T-helper 1 cell treated with Interleukin-12 subunit alpha and Interleukin-12 subunit beta and Interleukin-4 antibody, amounts not matched to agents 30 ng/mL and 1 ng/mL, for 36 hours (primary cell): ENCODE results near the gene TIAM2. TPM values are rescaled to one million over a fixed set of nuclear protein-coding genes. Genes with fewer than 3 reads are reported as not detected.
"Not testable (repeated sequence)": the region's sequence is repeated elsewhere in the genome, so short reads cannot be mapped to it uniquely, and the experiment has no call there.

Experiments
- intact Hi-C: fragments of 100-400 bp; cut with micrococcal nuclease; formaldehyde crosslinking; loops from one replicate; pipeline ENCODE4 v1.15.1; 2024
- total RNA-seq: library from RNA; stranded (reverse); gene quantifications from 2 replicates; pipeline ENCODE4 v1.2.3, GENCODE V29; 2022

The TIAM2 gene
- total RNA-seq, 1 donor from 2014 or later = 7.6 TPM

DNA sequence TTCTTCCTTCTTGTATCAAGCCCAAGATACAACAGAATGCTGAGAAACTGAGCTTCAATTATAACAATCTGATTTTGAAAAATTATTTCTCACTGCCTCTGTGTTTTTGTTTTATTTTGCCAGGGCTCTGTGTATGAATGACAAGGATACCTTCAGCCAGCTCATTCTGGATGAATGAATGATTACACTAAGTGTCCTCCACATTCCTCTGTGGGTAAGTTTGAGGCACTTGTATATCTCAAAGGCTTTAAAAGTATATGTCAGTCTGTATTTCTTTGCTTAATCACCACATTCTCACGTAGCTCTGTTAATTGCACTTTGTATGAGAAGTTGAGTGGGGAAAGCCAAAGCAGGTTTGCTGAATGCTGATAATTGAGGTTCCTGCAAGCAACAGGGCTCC, 95.1 kb downstream of the TIAM2 start:
- intact Hi-C loops = no loop called here

DNA sequence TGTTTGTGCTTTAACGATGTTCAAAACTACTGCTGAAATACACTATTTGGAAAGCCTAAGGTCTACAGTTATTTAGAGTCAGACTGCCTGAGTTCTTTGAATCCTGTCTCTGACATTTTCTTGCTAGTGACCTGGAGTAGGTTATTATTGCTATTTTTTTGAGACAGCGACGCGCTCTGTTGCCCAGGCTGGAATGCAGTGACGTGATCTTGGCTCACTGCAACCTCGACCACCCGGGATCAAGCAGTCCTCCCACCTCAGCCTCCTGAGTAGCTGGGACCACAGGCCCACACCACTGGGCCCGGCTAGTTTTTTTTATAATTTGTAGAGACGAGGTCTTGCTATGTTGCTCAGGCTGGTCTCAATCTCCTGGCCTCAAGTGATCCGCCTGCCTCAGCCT, 96.6 kb downstream of the TIAM2 start:
- intact Hi-C loops = no loop called here

DNA sequence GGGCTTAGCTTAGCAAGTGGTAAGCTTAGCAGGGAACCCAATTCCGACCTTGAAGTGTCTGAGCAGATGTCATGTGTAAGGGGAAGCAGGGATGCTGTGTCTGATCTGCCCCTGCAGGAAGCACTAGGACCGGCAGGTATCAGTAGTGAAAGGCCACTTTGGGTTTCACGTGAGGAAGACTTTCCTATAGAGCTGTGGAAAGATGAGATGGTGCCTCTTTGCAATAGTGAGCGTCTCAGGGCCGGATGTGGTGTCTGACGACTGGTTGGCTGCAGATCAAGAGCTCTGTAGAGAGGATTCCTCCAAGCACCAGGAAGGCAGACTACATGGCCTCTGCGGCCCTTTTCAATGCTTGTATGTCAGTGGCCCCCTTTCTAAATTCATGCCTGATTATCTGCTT, 98.3 kb downstream of the TIAM2 start:
- intact Hi-C loops = no loop called here

DNA sequence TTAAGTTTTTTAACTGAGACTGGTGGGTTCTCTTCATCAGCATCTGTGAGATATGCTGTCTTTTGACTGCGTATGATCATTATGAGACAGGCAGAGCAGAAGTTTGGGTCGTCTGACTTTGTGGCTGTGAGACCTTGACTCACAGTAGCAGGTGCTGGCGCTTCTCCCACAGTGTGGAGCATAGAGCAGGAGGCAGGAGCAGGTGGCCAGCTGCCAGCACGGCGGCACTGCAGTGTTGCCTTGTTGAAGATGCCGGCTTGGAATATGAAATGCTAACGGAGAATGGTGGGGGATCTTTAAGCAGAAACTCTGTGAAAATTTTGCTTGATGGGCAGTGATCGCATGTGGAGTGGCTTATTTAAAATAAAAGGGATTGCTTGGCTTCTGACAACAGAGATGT, 105.0 kb downstream of the TIAM2 start:
- intact Hi-C loops = no loop called here

DNA sequence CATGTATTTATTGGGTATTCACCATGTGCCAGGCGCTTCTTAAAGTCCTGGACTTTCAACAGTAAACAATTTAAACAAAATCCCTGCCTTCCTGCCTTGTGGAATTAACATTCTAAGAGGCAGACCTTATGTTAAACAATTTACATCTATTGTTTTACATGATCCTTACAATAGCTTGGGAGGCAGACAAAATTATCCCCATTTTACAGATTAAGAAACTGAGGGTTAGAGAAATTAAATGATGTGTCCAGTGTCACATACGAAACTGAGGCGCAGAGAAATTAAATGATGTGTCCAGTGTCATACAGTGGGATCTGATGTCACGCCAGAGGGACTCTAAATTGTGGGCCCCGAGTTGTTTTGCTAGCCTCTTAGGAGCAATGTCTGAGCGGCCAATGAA, 105.5 kb downstream of the TIAM2 start:
- intact Hi-C loops = no loop called here

DNA sequence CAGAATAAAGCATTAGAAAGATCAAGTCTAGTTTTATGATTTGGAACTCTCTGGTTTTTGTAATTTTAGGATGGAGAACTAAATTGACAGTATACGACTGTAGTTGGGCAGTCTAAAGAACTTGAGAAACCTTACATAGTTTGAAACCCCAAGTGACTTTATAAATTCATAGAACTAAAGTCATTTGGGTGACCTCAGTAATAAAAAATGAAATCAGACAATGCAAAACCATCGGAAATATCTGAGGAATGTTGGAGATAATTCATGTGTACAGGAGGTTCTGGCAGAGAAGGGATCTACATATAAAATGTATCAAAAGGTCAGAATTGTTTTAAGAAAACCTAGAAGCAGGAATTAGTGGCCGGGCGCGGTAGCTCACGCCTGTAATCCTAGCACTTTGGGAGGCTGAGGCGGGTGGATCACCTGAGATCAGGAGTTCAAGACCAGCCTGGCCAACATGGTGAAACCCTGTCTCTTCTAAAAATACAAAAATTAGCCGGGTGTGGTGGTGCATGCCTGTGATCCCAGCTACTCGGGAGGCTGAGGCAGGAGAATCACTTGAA, 108.0 kb downstream of the TIAM2 start:
- intact Hi-C loops = loop anchor here (2.0 kb wide), 1 partner anchor 14 kb away; no protein-coding TSS in a partner anchor

DNA sequence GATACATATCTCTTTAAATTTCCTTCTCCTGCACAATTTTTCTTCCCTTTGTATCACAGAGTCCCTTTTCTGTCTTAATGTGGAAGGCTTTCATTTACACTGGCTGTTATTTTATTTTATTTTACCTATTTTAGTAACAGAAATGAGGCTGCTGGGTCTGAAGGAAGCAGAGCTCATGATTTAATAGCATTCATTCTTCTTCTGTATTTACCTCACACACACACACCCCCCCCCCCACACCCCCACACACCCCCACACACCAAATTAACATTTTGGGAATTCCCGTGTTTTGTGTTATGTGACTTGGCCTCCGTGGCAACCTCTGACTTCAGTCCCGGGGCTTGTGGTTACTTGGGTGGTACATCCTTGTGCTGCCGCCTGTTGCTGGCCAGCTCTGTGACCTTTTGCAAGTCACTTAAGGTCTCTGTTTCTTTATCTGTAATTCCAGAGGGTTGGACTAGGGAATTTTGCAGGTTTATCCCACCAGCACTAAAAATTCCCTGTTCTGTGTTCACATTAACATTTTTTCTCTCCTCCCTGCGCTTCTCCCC, 108.8 kb downstream of the TIAM2 start:
- intact Hi-C loops = loop anchor here (2.0 kb wide), 1 partner anchor 13 kb away; no protein-coding TSS in a partner anchor

DNA sequence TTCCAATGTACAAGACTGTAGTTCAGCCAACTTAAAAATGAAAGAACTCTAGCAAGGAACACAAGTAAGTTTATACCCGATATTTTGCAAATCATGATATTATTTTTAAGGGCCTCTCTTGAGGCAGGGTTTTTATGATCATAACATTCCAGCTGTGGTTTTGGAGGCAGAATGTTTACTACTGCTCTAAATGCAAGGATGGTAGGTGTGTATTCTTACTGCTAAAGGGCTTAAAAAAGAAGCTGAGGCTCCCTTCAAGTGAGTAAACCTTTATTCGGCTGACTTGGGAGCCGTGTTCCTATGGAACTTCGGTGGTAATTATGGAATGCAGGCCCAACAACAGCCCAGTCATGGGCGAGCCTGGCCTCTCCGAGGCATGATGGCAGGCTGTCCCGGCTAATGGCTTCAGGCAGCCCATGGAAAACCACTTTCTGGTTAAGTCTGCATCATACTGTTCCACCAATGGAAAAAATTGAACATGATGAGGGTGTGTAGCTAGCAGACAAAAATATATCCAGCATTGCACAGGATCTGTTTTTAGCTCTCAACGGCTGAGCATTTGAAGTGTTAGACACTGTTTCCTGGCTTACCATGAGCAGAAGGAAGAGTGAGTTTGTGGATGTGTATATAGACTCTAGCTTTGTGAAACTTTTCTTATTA, 111.5 kb downstream of the TIAM2 start:
- intact Hi-C loops = loop anchor here (5.0 kb wide), 1 partner anchor 66 kb away; no protein-coding TSS in a partner anchor

DNA sequence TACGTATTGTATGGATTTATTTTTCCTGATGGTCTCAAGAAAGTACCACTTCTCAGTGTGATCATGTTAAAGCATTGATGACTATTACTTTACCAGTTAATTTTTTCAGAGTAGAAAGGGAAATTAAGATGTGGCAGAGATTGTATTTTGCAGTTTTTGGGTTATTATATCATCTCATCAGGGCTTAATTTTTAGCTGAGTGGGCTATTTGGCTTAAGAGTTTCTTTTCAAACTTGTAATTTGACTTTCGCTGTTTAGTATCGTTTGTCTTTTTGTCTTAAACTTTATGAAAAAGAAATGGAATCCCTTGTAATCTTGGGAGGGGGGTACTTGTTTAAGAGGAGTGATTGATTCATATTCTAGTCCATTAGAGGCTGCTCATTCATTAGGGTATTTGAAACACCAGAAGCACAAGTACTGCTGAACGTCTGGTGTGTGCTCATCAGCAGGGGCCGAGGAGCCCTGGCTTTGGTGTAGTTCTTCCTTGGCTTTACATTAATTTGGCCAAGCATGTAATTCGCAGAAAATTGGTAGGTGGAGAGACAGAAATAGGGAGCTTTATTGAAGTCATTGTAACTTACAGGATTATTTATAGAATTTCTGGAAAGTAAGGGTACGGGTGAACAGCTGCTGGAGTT, 112.4 kb downstream of the TIAM2 start:
- intact Hi-C loops = loop anchor here (5.0 kb wide), 1 partner anchor 65 kb away; no protein-coding TSS in a partner anchor

DNA sequence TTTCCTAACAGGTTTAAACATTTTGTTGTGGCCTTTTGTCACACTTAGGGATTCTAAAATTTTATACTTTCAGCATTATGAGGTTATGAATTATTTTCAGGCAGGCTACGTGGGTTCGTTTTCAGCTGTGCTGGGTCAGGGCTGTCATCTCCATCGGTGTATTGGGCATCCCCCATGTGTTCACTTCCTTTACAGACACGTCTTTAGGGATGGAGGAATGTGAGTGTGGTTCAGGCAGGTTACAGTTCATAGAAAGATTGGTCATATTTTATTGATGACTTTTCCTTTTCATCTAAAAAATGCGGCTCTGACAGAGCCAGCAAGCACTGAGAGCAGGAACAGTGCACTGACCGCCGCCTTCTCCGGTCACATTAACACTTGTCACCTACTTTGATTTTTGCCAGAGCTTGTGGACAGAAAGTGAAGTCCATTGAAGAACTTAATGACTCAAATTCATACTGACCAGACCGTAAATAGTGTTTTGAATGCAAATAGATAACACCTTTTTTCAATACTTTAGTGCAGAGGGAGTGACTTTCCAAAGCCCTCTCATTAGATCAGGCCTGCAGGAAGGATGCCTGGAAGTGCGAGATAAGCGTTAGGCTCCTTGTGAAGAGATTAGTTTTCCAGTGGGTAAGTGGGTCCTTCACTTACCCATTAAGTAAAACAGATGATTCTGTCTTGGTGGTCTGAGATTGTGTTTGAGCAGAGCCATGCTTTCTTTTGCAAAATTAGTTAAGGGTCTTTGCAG, 113.1 kb downstream of the TIAM2 start:
- intact Hi-C loops = loop anchor here (5.0 kb wide), 1 partner anchor 64 kb away; no protein-coding TSS in a partner anchor

DNA sequence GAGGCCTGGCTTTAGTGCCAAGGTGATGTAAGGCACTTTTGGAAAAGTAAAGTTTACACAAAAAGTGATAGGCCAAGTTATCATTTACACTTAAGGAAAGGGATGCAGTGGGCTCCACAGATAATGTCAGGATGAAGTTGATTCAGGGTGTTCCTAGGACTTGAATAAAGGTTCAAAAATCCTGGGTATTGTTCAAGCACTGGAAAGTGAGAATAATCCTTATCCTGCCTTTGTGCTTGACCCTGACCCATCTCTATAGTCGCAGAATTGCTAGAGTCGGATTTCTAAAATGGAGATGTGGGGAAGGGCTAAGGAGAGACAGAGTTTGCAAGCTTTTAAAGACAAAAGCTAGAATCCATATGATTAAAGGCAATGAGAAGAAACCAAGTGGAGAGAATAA, 115.6 kb downstream of the TIAM2 start:
- intact Hi-C loops = no loop called here

DNA sequence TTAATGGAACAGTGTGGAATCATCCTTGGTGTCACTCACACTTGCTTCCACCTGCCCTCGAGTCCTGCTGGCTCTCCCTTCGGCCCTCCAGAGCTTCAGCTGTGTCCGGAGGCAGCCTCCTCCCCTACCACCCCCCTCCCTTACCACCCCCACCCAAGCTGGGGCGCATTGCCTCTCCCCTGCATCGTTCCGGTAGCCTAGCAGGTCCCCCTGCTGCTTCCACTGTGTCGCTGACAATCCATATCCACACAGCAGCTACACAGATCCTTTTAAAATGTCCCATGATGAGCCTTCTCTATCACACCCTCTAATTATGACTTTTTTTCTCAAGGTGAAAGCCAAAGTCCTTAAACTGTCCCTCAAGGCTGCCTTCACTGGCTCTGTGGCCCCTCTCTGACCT, 117.6 kb downstream of the TIAM2 start:
- intact Hi-C loops = no loop called here

DNA sequence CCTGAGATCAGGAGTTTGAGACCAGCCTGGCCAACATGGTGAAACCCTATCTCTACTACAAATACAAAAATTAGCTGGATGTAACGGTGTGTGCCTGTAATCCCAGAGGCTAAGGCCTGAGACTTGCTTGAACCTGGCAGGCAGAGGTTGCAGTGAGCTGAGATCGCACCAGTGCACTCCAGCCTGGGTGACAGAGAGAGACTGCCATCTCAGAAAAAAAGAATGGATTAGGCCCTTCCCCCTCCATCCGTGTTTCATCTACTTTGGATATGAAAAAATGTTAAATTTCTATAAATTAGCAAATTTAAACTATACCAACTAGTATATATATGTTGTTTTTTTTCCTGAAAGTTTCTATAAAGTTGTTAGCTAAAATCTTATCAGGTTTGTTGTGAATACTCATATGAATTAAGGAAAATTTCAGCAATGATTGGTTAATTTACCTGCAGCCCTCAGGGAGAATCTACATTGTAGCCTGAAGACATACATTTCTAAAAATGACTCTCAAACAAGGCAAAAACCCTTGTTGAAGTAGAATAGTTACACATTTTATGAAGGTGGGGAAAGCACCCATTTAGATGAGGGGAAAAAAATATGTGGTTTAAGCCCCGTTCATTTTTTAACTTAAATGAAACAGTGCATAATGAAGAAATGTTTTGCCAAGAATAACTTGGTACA, 120.9 kb downstream of the TIAM2 start:
- intact Hi-C loops = loop anchor here (2.0 kb wide), 1 partner anchor 13 kb away; no protein-coding TSS in a partner anchor

DNA sequence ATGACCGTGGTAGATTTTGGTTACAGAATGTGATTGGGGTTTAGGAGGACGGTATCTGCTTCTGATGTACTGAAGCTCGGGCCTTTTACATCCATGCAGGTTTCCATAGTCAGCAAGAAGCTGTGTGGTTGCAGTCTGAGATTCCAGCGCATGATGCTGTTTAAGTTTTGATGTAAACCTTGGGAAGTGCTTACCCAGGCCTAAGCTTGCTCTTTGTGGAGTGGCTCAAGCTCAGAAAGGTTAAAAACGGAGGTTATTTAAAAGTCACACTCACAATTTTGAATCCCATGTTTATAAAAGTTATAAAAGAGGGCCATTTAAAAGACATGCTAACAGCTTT, 121.4 kb downstream of the TIAM2 start:
- intact Hi-C loops = loop anchor here (2.0 kb wide), 1 partner anchor 14 kb away; no protein-coding TSS in a partner anchor

DNA sequence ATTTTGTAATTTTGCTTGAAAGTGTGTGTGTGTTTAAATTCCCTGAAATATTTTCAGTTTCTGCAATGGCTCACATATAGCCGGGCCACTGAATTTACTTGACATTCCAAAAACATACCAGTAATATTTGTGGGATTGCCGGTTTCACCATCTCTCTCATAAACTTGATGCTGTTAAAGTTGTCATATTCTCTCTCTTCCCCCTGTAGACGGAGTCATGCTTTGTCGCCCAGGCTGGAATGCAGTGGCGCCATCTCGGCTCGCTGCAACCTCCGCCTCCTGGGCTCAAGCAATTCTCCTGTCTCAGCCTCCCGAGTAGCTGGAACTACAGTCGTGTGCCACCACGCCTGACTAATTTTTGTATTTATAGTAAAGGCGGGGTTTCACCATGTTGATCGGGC, 122.1 kb downstream of the TIAM2 start:
- intact Hi-C loops = loop anchor here (2.0 kb wide), 1 partner anchor 14 kb away; no protein-coding TSS in a partner anchor

DNA sequence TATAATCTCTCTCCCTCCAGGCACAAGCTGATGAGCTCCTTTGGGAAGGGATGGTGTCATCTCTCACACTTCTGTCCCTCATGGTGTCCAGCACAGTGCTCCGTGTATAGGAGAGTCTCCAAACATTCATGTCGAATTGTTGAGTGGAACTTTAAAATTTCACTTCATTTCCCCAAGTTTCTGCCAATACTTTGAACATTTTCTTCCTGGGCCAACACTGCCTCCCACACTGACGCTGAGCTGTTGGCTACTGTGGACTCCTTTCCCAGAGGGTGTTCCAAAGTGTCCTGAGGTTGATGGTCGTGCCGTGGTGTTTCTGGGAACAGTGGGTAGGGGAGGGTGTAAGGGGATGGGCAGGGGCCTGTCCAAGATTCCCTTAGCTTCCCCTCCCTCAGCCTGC, 122.7 kb downstream of the TIAM2 start:
- intact Hi-C loops = loop anchor here (2.0 kb wide), 1 partner anchor 15 kb away; no protein-coding TSS in a partner anchor

DNA sequence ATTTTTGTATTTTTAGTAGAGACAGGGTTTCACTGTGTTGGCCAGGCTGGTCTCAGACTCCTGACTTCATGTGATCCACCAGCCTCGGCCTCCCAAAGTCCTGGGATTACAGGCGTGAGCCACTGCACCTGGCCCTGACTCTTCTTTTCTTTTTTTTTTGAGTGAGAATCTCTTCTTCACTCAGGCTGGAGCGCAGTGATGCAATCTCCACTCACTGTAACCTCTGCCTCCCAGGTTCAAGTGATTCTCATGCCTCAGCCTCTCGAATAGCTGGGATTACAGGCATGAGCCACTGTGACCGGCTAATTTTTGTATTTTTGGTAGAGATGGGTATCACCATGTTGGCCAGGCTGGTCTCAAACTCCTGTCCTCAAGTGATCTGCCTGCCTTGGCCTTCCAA, 124.1 kb downstream of the TIAM2 start:
- intact Hi-C loops = not testable (repeated sequence)

DNA sequence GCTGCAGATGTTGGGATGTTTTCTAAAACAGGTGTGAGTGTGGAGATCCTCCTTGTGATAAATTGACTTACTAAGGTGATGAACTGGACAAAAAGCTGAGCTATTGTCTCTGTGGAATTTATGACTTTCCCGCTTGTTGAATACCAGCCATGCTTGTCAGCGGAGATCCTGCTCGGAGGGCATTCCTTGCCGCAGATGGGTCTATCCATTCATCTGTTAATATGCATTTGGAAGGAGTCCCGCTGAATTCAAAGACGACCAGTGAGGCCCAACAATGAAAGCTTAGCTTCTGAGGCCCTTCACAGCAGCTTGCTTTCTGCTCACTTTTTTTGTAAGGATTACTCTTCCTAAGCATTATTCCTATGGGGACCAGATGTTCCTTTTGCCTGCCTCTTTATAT, 124.9 kb downstream of the TIAM2 start:
- intact Hi-C loops = no loop called here

DNA sequence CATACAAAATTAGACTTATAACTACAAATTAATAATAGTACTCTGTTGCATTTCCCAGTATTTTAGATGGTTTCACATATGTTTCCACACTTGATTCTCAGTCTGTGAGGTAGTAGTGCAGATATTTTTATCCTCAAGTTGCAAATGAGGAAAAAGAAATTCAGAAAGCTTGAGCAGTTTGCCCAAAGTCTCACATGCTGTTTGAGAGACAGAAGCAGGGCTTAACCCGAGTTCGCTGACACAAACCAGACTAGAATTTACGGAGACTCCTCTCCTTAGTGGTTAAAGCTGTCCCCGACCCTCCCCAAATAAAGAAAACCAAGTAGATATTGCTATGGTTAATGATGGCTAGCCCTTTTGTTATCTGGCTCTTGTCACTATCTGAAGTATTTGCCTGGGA, 126.2 kb downstream of the TIAM2 start:
- intact Hi-C loops = no loop called here

DNA sequence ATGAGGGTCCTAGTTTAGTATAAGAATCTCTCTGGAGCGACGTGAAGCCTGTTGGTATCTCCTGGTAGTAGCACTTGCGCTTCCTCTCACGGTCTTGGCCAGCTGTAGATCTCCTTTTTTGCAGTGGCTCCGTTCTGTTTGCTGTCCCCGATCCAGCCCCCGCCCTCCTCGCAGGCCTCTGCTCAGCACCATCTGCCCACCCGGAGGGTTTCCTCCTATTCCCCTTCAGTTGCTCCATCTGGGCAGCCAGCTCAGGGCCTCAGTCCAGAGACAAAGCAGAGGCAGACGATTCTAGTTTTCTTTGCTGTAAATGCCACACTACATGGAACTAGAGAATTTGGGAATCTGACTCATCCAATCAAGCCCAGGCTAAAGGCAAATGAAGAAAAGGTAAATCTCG, 126.6 kb downstream of the TIAM2 start:
- intact Hi-C loops = no loop called here
